T47D (cell line): ENCODE results near the gene DIAPH1.

Source experiments
- DNase-seq, 2 experiments: peaks; one replicate each; pipeline versions ENCODE4 v3.0.0 to v3.0.0-alpha.2; 2011 to 2012; ENCODE audit warnings: low read depth in 1 of 2, low spot score in 1 of 2
- JUND ChIP-seq: IDR thresholded peaks from 2 replicates; pipeline ENCODE4 v1.6.1; 2012; ENCODE audit warnings: low read depth
- in situ Hi-C: cut with HindIII; loops from 2 replicates; pipeline ENCODE4 v1.10.0; 2016; ENCODE audit warnings: low sequenced_read_pairs, low pct_unique_long_range_greater_than_20kb

Gene DIAPH1

GRCh38 chr5:141560725-141561483 lies 57.9 kb downstream of the DIAPH1 start:
- in situ Hi-C loops: no loop called here
- no peak for TF ChIP-seq JUND
- DNase-seq: peak; percentile 35 to 95

- DNase-seq: peak in 1 of 2 experiments; percentile 33
- in situ Hi-C loops: no loop called here
- no peak for TF ChIP-seq JUND
Observed at GRCh38 chr5:141560151-141560550, 58.6 kb downstream of the DIAPH1 start.

- no peak for DNase-seq
- TF ChIP-seq JUND: no peak
- in situ Hi-C loops: no loop called here
Observed at GRCh38 chr5:141559461-141559860, 59.3 kb downstream of the DIAPH1 start.

GRCh38 chr5:141558150-141558549 lies 60.6 kb downstream of the DIAPH1 start:
- TF ChIP-seq JUND: no peak
- in situ Hi-C loops: no loop called here
- no peak for DNase-seq

- DNase-seq: peak in 1 of 2 experiments; percentile 90
Observed at GRCh38 chr5:141557681-141558136, 61.1 kb downstream of the DIAPH1 start.

GRCh38 chr5:141547921-141548320 lies 70.9 kb downstream of the DIAPH1 start:
- TF ChIP-seq JUND: no peak
- in situ Hi-C loops: no loop called here

More at GRCh38 chr5:141557681-141558136, 61.1 kb downstream of the DIAPH1 start:
- no peak for TF ChIP-seq JUND
- in situ Hi-C loops: no loop called here

GRCh38 chr5:141547488-141547887 lies 71.3 kb downstream of the DIAPH1 start:
- in situ Hi-C loops: no loop called here
- DNase-seq: no peak
- TF ChIP-seq JUND: no peak

More at GRCh38 chr5:141547921-141548320, 70.9 kb downstream of the DIAPH1 start:
- no peak for DNase-seq

GRCh38 chr5:141543053-141543452 lies 75.7 kb downstream of the DIAPH1 start:
- in situ Hi-C loops: no loop called here
- DNase-seq: no peak
- TF ChIP-seq JUND: no peak

GRCh38 chr5:141534492-141535213 lies 84.1 kb downstream of the DIAPH1 start:
- in situ Hi-C loops: no loop called here

GRCh38 chr5:141533897-141534296 lies 84.9 kb downstream of the DIAPH1 start:
- in situ Hi-C loops: no loop called here
- no peak for DNase-seq
- no peak for TF ChIP-seq JUND

More at GRCh38 chr5:141534492-141535213, 84.1 kb downstream of the DIAPH1 start:
- no peak for DNase-seq
- no peak for TF ChIP-seq JUND

GRCh38 chr5:141532726-141533125 lies 86.1 kb downstream of the DIAPH1 start:
- in situ Hi-C loops: no loop called here
- no peak for DNase-seq
- TF ChIP-seq JUND: no peak

GRCh38 chr5:141529873-141530272 lies 88.9 kb downstream of the DIAPH1 start:
- no peak for DNase-seq
- TF ChIP-seq JUND: no peak
- in situ Hi-C loops: no loop called here

GRCh38 chr5:141529002-141529401 lies 89.8 kb downstream of the DIAPH1 start:
- no peak for TF ChIP-seq JUND
- in situ Hi-C loops: no loop called here
- no peak for DNase-seq
